ENCODE results near the gene REM1.

- TF ChIP-seq POLR2A (IDR thresholded peaks at IDR 0.05) (no peak), CTCF (IDR thresholded peaks at IDR 0.05) (no peak), EP300 (IDR thresholded peaks at IDR 0.05) (no peak)
Measured at GRCh38 chr20:31497838-31498540, 22.9 kb downstream of the REM1 start.

All from ovary (tissue), 3 donors.